ENCODE results near the gene PDHA1.

Gene PDHA1
- 48.2 to 51.4 (median 51.3) reads per million in 3 donors for total RNA-seq

DNA sequence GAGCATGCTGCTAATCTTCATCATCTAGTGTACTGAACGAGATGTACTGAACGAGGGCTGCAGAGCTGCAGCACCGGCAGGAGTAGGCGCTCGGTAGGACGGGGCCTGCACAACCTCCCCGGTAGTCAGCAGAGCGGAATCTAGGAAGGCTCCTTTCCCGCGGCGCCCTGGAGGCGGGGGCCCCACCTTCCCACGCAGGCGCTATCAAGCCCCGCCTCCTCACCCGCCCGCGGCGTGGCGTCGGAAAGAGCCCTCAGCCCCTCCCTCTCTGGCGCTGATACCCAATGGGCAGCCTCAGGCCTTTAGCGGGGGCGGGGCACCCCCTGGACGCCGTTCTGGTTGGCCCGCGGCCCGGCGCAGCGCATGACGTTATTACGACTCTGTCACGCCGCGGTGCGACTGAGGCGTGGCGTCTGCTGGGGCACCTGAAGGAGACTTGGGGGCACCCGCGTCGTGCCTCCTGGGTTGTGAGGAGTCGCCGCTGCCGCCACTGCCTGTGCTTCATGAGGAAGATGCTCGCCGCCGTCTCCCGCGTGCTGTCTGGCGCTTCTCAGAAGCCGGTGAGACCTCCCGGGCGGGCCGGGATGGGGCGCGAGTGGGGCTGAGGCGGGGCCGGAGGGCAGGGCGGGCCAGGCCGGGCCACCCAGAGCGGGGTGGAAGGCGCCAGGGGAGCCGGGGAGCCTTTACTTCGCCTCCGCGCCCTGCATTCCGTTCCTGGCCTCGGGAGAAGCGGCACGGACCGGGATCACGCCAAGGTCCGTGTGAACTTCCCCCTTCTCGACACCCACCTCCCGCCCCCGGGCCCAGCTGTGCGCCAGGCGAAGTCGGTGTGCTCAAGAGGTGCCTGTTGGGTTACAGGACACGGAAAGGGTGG, at the start of gene PDHA1:
Gene PDHA1, plus strand, starts transcription at position 393 of the 874 bp plus-strand sequence. Its CDS starts 111 bp downstream, at position 504.
- H3K27ac ChIP-seq (ENCODE audit: insufficient read depth, low read length, poor library complexity, severe bottlenecking) = peak within 1 kb of the TSS; percentile 59
- DNase-seq = peak; percentile 86 to 89 (median 88)

DNA sequence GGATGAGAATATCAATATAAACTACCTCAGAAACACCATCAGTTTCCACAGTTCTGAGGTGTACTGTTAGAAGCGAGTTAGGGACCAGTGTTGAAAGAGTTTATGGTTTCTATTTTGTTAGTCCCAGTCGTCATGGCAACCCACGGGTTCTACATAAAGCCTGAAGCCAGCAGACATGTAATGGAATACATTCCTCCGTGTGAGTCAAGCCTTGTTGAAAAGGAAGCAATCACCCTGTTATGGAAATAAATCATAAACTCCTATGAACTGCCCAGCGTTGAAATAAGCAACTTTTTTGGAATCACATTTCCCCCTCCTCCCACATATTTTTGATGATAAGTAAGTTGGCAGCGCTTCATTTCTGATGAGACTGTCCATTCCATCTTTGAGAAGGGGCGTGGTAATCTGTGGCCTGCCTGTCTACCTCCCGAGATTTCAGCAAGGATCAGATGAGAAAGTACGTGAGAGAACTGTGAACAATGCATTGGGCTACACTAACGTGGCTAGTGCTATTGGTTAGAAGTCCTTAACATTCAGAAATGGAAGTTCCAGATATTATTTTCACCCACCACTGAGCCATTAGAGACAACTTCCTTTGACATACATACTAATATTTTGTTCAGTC, 40.4 kb upstream of the PDHA1 start:
- Histone ChIP-seq H3K27me3 (replicated peaks; ENCODE audit: control insufficient read depth, insufficient read depth, low read length, poor library complexity, severe bottlenecking) (no peaks in the 10 kb centered on the region), H3K27ac (ENCODE audit: insufficient read depth, low read length, poor library complexity, severe bottlenecking) (no peak overlapping the region), H3K36me3 (ENCODE audit: control insufficient read depth, insufficient read depth, low read length) (no peaks in the 10 kb centered on the region), H3K9me3 (ENCODE audit: control insufficient read depth, low read length) (no peaks in the 10 kb centered on the region), H3K4me1 (ENCODE audit: control insufficient read depth, insufficient read depth, low read length, poor library complexity, severe bottlenecking) (no peaks in the 10 kb centered on the region), H3K4me3 (ENCODE audit: insufficient read depth, low read depth, low read length, poor library complexity, severe bottlenecking) (no peak overlapping the region)
- no peak for DNase-seq

More for the DNA sequence above, at the start of gene PDHA1:
- Histone ChIP-seq H3K4me1 (ENCODE audit: control insufficient read depth, insufficient read depth, low read length, poor library complexity, severe bottlenecking) (peaks cover 5% of the 10 kb centered on the region), H3K27me3 (replicated peaks; ENCODE audit: control insufficient read depth, insufficient read depth, low read length, poor library complexity, severe bottlenecking) (no peaks in the 10 kb centered on the region), H3K9me3 (ENCODE audit: control insufficient read depth, low read length) (no peaks in the 10 kb centered on the region), H3K4me3 (ENCODE audit: insufficient read depth, low read depth, low read length, poor library complexity, severe bottlenecking) (peak within 1 kb of the TSS; percentile 70), H3K36me3 (ENCODE audit: control insufficient read depth, insufficient read depth, low read length) (no peaks in the 10 kb centered on the region)

DNA sequence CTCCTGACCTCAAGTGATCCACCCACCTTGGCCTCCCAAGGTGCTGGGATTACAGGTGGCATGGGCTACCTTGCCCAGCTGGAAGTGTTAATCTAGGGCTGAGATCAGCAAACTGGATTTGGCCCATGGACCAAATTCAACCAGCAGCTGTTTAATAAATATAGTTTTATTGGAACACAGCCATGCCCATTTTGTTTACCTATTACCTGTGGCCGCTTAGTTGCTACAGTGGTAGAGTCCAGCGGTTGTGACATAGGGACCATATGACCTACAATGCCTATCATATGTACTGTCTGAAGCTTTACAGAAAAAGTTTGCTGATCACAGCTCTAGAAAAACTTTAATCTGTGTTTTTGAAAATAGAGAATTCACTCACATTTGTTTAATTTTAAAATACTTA, 17.2 kb upstream of the PDHA1 start:
- H3K9me3 ChIP-seq (ENCODE audit: control insufficient read depth, low read length) = no peaks in the 10 kb centered on the region
- no peaks in the 10 kb centered on the region for H3K27me3 ChIP-seq (replicated peaks; ENCODE audit: control insufficient read depth, insufficient read depth, low read length, poor library complexity, severe bottlenecking)
- no peak overlapping the region for H3K27ac ChIP-seq (ENCODE audit: insufficient read depth, low read length, poor library complexity, severe bottlenecking)
- H3K36me3 ChIP-seq (ENCODE audit: control insufficient read depth, insufficient read depth, low read length) = no peaks in the 10 kb centered on the region
- H3K4me1 ChIP-seq (ENCODE audit: control insufficient read depth, insufficient read depth, low read length, poor library complexity, severe bottlenecking) = no peaks in the 10 kb centered on the region
- DNase-seq = no peak
- no peak overlapping the region for H3K4me3 ChIP-seq (ENCODE audit: insufficient read depth, low read depth, low read length, poor library complexity, severe bottlenecking)

DNA sequence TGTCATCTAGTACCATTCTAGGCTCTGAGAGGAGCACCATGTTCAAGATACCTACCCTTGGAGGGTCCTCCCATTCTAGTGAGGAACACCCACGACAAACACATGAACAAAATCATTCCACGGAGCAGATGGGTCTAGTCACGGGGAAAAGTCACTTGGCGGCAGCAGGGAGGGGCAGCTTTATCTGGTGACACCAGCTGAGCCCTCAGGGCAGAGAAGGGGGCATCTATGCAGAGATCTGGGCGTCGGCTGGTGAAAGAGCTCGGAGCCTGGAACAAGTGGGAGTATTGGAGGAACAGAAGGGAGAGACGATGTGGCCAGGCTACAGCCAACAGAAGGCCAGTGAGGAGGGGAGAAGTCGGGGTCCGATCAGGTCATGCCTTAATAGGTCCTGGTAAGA, 11.9 kb upstream of the PDHA1 start:
- Histone ChIP-seq H3K4me1 (ENCODE audit: control insufficient read depth, insufficient read depth, low read length, poor library complexity, severe bottlenecking) (no peaks in the 10 kb centered on the region), H3K27me3 (replicated peaks; ENCODE audit: control insufficient read depth, insufficient read depth, low read length, poor library complexity, severe bottlenecking) (no peaks in the 10 kb centered on the region), H3K9me3 (ENCODE audit: control insufficient read depth, low read length) (peaks cover 6% of the 10 kb centered on the region), H3K4me3 (ENCODE audit: insufficient read depth, low read depth, low read length, poor library complexity, severe bottlenecking) (no peak overlapping the region), H3K27ac (ENCODE audit: insufficient read depth, low read length, poor library complexity, severe bottlenecking) (no peak overlapping the region), H3K36me3 (ENCODE audit: control insufficient read depth, insufficient read depth, low read length) (no peaks in the 10 kb centered on the region)
- DNase-seq = no peak

DNA sequence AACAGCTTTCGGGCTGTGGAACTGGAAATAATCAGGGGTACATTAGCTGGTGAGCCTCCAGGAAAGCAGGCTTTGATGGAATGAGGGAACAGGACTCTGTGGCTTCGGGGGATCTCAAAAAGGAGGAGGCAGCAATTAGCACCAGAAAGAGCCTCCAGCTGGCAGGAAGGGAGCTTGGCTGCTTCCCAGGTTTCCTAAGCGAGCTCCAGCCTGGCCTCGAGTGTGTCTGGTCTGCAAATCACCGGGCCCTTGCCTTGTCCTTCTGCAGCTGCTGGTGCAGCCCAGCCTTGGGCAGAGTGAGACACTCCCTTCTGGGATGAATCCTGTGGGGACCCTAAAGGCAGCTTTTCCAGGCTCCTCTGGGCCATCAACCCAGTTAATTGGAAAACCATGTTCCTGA, 10.7 kb upstream of the PDHA1 start:
- Histone ChIP-seq H3K27me3 (replicated peaks; ENCODE audit: control insufficient read depth, insufficient read depth, low read length, poor library complexity, severe bottlenecking) (no peaks in the 10 kb centered on the region), H3K4me3 (ENCODE audit: insufficient read depth, low read depth, low read length, poor library complexity, severe bottlenecking) (no peak overlapping the region), H3K36me3 (ENCODE audit: control insufficient read depth, insufficient read depth, low read length) (no peaks in the 10 kb centered on the region), H3K4me1 (ENCODE audit: control insufficient read depth, insufficient read depth, low read length, poor library complexity, severe bottlenecking) (no peaks in the 10 kb centered on the region), H3K9me3 (ENCODE audit: control insufficient read depth, low read length) (peaks cover 6% of the 10 kb centered on the region), H3K27ac (ENCODE audit: insufficient read depth, low read length, poor library complexity, severe bottlenecking) (no peak overlapping the region)
- DNase-seq = no peak

DNA sequence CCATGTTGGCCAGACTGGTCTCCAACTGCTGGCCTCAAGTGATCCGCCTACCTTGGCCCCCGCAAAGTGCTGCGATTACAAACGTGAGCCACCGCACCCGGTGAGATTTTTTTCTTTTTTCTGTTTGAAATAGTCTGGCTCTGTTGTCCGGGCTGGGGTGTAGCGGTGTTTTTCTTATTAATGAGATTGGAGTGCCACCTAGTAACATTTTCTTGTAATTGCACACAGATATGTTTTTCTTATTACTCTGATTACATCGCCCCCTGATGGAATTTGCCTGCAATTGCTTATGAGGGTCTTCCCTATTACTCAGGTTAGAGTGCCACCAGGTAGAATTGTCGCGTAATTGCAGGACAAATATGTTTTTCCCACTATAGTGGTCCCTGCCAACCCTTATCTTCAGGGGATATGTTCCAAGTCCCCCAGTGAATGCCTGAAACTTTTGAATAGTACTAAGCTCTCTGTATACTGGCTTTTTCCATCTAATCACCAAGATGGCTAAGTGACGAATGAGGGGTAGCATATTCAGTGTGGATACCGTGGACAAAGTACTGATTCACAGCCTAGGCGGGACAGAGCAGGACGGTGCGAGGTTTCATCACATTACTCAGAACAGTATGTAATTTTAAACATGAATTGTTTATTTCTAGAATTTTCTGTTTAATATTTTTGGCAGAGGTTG, 8.6 kb upstream of the PDHA1 start:
- H3K27me3 ChIP-seq (replicated peaks; ENCODE audit: control insufficient read depth, insufficient read depth, low read length, poor library complexity, severe bottlenecking) = no peaks in the 10 kb centered on the region
- no peak overlapping the region for H3K27ac ChIP-seq (ENCODE audit: insufficient read depth, low read length, poor library complexity, severe bottlenecking)
- DNase-seq = no peak
- no peaks in the 10 kb centered on the region for H3K4me1 ChIP-seq (ENCODE audit: control insufficient read depth, insufficient read depth, low read length, poor library complexity, severe bottlenecking)
- H3K36me3 ChIP-seq (ENCODE audit: control insufficient read depth, insufficient read depth, low read length) = no peaks in the 10 kb centered on the region
- H3K4me3 ChIP-seq (ENCODE audit: insufficient read depth, low read depth, low read length, poor library complexity, severe bottlenecking) = no peak overlapping the region
- peaks cover 6% of the 10 kb centered on the region for H3K9me3 ChIP-seq (ENCODE audit: control insufficient read depth, low read length)

DNA sequence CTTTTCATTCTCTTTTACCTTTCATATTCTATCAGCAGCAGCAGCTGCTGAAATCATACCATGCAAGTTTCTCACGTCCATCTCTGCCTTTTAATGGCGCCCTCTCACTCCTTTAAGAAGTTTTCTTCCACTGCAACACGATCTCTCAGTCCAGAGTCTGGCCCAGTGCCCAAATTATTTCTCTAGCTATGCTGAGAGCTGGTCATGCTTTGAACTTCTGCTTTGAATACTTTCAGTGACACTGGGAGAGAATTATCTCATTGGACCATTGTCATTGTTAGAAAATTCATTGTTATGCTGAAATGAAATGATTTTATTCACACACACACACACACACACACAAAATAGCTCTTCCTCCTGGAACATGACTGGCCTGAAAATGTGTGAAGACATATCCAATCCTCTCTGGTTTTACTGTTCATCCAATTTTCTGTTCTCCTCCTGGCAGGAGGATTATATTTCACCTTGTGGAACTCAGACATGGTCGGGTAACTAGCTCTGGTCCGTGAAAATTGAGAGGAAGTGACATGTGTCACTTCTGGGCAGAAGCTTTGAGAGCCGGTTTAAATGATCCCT, 1.3 kb upstream of the PDHA1 start:
- Histone ChIP-seq H3K36me3 (ENCODE audit: control insufficient read depth, insufficient read depth, low read length) (no peaks in the 10 kb centered on the region), H3K27ac (ENCODE audit: insufficient read depth, low read length, poor library complexity, severe bottlenecking) (no peak overlapping the region), H3K9me3 (ENCODE audit: control insufficient read depth, low read length) (no peaks in the 10 kb centered on the region), H3K4me1 (ENCODE audit: control insufficient read depth, insufficient read depth, low read length, poor library complexity, severe bottlenecking) (peaks cover 5% of the 10 kb centered on the region), H3K27me3 (replicated peaks; ENCODE audit: control insufficient read depth, insufficient read depth, low read length, poor library complexity, severe bottlenecking) (no peaks in the 10 kb centered on the region), H3K4me3 (ENCODE audit: insufficient read depth, low read depth, low read length, poor library complexity, severe bottlenecking) (no peak overlapping the region)
- no peak for DNase-seq

DNA sequence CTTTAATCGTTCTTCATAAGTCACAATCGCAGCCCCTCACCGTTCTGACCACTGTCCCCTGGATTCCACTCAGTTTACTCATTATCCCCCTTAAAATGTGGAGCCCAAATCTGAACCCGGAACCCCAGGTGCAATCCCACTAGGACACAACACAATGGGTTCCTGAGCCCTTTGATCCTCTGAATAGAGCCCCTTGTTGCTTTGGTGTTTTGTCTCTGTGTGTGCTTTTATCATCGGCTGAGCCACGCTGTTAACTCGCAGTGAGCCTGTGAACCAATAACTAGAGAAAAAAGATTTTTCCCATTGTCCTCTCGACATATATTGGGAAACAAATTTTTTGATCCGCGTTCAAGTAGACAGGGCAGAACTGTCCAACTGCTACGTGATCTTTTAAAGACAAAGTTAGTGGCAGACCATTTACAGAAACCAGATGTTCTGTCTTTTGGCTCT, 617 bp upstream of the PDHA1 start:
- no peaks in the 10 kb centered on the region for H3K27me3 ChIP-seq (replicated peaks; ENCODE audit: control insufficient read depth, insufficient read depth, low read length, poor library complexity, severe bottlenecking)
- no peak for DNase-seq
- H3K9me3 ChIP-seq (ENCODE audit: control insufficient read depth, low read length) = no peaks in the 10 kb centered on the region
- H3K4me3 ChIP-seq (ENCODE audit: insufficient read depth, low read depth, low read length, poor library complexity, severe bottlenecking) = no peak overlapping the region
- H3K4me1 ChIP-seq (ENCODE audit: control insufficient read depth, insufficient read depth, low read length, poor library complexity, severe bottlenecking) = peaks cover 5% of the 10 kb centered on the region
- H3K36me3 ChIP-seq (ENCODE audit: control insufficient read depth, insufficient read depth, low read length) = no peaks in the 10 kb centered on the region
- peak overlapping the region; percentile 55 for H3K27ac ChIP-seq (ENCODE audit: insufficient read depth, low read length, poor library complexity, severe bottlenecking)

DNA sequence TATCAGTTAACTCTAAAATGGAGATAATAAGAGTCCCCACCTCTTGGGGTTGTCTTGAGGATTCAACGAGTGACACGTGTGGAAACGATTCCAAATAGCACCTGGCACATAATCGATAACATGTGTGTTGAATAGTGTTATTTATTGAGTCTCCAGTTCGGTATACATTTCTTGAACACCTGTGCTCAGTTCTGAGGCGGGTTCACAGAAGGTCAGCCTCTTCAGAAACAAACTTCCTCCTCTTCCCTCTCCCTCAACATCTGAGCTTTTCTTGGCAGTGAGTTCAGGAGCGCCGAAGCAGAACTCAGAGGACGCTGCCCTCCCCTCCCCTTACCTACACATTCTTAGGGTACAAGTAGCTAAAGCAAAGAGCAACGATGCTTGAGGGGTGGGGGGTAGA, 934 bp downstream of the PDHA1 start:
- Histone ChIP-seq H3K4me1 (ENCODE audit: control insufficient read depth, insufficient read depth, low read length, poor library complexity, severe bottlenecking) (peaks cover 5% of the 10 kb centered on the region), H3K4me3 (ENCODE audit: insufficient read depth, low read depth, low read length, poor library complexity, severe bottlenecking) (peak overlapping the region; percentile 70), H3K9me3 (ENCODE audit: control insufficient read depth, low read length) (no peaks in the 10 kb centered on the region), H3K27ac (ENCODE audit: insufficient read depth, low read length, poor library complexity, severe bottlenecking) (no peak overlapping the region), H3K36me3 (ENCODE audit: control insufficient read depth, insufficient read depth, low read length) (no peaks in the 10 kb centered on the region), H3K27me3 (replicated peaks; ENCODE audit: control insufficient read depth, insufficient read depth, low read length, poor library complexity, severe bottlenecking) (no peaks in the 10 kb centered on the region)
- DNase-seq = no peak

Measured in effector memory CD4-positive, alpha-beta T cell (primary cell).